NCI-H82 treated with DMSO at 0.1 percent for 48 hours (cell line): ENCODE data around the gene UBA1.

Source experiments
- DNase-seq: peaks from one replicate; lab custom pipeline; 2025; ENCODE audit not compliant: unreplicated experiment; lab: John Stamatoyannopoulos, UW

UBA1 gene

GRCh38 chrX:47227334-47227583 lies 33.6 kb downstream of the UBA1 start:
- DNase-seq: no peak

- DNase-seq: no peak
Observed at GRCh38 chrX:47228550-47229270, 35.1 kb downstream of the UBA1 start.

- DNase-seq: no peak
Observed at GRCh38 chrX:47229427-47229826, 35.8 kb downstream of the UBA1 start.

- DNase-seq: no peak
Observed at GRCh38 chrX:47230136-47230868, 36.7 kb downstream of the UBA1 start.

GRCh38 chrX:47231167-47231566 lies 37.5 kb downstream of the UBA1 start:
- DNase-seq: no peak

GRCh38 chrX:47232197-47232802 lies 38.7 kb downstream of the UBA1 start:
- no peak for DNase-seq

- DNase-seq: peak; percentile 48
Observed at GRCh38 chrX:47232803-47233332, 39.2 kb downstream of the UBA1 start, which contains the start of gene USP11. Gene USP11, plus strand, starts transcription at chrX:47233009. Its CDS starts 35 bp downstream, at chrX:47233044.

GRCh38 chrX:47233333-47234113 lies 39.9 kb downstream of the UBA1 start:
- peak; percentile 92 for DNase-seq

GRCh38 chrX:47234583-47234982 lies 41.0 kb downstream of the UBA1 start:
- DNase-seq: no peak

- no peak for DNase-seq
Observed at GRCh38 chrX:47235691-47236103, 42.1 kb downstream of the UBA1 start.

- no peak for DNase-seq
Observed at GRCh38 chrX:47239199-47239598, 45.6 kb downstream of the UBA1 start.

- no peak for DNase-seq
Observed at GRCh38 chrX:47239898-47240545, 46.4 kb downstream of the UBA1 start.

- DNase-seq: no peak
Observed at GRCh38 chrX:47240619-47241018, 47.0 kb downstream of the UBA1 start.

GRCh38 chrX:47241201-47242011 lies 47.8 kb downstream of the UBA1 start:
- no peak for DNase-seq

GRCh38 chrX:47242321-47242720 lies 48.7 kb downstream of the UBA1 start:
- no peak for DNase-seq

- no peak for DNase-seq
Observed at GRCh38 chrX:47243351-47243750, 49.7 kb downstream of the UBA1 start.

- no peak for DNase-seq
Observed at GRCh38 chrX:47244676-47245075, 51.0 kb downstream of the UBA1 start.

- DNase-seq: no peak
Observed at GRCh38 chrX:47245156-47245555, 51.5 kb downstream of the UBA1 start.

- no peak for DNase-seq
Observed at GRCh38 chrX:47247206-47247998, 53.8 kb downstream of the UBA1 start.
